Medulla oblongata (tissue), 1 donor: ENCODE measurements around the gene NUCKS1.
A peak's percentile ranks its signal among the peaks of the same experiment; 100 is the strongest.
"Not testable (repeated sequence)": the region's sequence is repeated elsewhere in the genome, so short reads cannot be mapped to it uniquely, and the experiment has no call there.

Experiments used
- DNase-seq: peaks from one replicate; pipeline ENCODE4 v3.0.0-alpha.2; 2015; ENCODE audit errors: extremely low spot score

NUCKS1 gene

DNA sequence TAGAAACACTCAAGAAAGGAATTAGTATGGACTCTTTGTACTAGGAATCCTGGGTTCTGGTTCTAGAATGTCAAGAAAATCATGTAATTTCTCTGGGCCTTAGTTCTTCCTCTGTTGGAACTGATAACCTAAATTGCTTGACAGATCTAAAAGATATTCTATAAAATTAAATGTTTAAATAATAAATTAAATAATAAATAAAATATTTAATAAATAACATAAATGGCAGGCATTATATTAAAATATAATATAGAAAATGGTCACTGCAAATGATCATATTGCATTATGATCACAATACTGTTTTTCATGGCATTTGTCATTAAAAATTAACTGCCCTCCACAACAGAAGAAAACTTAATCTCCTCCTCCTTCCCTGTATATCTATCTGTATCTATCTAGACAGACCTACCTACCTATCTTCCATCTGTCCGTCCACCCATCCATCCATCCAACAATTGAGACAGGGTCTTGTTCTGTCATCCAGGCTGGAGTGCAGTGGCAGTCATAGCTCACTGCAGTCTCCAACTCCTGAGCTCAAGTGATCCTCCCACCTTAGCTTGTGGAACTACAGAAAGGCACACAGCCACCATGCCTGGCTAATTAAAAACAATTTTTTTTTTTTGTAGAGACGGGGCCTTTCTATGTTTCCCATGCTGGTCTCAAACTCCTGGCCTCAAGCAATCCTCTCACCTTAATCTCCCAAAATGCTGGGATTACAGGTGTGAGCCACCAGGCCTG, 16.4 kb downstream of the NUCKS1 start:
- DNase-seq, result no peak

DNA sequence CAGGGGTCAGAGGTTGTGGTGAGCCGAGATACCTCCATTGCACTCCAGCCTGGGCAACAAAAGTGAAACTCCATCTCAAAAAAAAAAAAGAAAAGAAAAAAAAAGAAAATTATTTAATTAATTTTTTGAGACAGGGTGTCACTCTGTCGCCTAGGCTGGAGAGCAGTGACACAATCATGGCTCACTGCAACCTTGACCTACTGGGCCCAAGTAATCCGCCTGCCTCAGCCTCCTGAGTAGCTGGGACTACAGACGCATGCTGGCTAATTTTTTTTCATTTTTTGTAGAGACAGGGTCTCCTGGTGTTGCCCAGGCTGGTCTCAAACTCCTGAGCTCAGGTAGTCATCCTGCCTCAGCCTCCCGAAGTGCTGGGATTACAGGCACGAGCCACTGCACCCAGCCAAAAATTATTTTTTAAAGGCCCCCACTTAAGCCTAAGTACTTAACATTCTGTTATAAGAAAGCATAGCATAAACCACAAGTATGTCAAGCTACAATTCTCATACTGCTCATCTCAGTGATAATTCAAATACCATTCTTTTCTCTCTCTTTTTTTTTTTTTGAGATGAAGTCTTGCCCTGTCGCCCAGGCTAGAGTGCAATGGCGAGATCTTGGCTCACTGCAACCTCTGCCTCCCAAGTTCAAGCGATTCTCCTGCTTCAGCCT, 19.9 kb downstream of the NUCKS1 start:
- DNase-seq, result no peak

- DNase-seq, result no peak
Measured at GRCh38 chr1:205726619-205727125, 23.3 kb downstream of the NUCKS1 start.

GRCh38 chr1:205725514-205725913, 24.5 kb downstream of the NUCKS1 start:
- DNase-seq, result no peak

DNA sequence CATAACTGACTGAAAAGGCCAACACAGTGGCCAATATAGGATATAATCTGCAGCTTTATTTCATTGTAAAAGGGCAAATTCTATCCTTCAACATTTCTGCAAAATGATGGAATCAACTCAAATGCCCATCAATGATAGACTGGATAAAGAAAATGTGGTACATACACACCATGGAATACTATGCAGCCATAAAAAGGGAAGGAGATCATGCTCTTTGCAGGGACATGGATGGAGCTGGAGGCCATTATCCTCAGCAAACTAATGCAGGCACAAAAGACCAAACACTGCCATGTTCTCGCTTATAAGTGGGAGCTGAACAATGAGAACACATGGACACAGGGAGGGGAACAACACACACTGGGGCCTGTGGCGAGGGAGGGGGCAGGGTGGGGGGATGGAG, 29.2 kb downstream of the NUCKS1 start:
- DNase-seq, result not testable (repeated sequence)

- no peak for DNase-seq
Measured at GRCh38 chr1:205719762-205720161, 30.2 kb downstream of the NUCKS1 start.

- DNase-seq, result no peak
Measured at GRCh38 chr1:205719015-205719414, 31.0 kb downstream of the NUCKS1 start.

GRCh38 chr1:205716371-205717132, 33.4 kb downstream of the NUCKS1 start:
- no peak for DNase-seq

DNA sequence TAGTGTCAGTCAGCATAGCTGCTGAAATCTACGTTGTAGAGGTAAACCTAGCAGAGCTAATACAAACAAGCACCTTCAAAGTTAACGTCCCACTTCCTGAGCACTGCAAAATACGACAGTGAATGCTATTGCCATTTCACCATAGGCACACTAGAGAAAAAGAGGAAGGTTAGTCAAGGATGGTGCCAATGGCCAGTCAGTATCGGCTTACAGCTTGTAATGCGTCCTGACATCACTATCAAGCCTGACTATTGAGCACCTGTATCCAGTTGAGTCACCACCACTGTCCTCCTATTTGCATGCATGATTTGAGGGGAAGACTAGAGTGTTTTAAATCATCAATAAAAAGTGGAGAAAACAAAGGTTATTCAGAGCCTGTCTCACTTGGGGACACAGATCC, 34.4 kb downstream of the NUCKS1 start:
- DNase-seq, result no peak

DNA sequence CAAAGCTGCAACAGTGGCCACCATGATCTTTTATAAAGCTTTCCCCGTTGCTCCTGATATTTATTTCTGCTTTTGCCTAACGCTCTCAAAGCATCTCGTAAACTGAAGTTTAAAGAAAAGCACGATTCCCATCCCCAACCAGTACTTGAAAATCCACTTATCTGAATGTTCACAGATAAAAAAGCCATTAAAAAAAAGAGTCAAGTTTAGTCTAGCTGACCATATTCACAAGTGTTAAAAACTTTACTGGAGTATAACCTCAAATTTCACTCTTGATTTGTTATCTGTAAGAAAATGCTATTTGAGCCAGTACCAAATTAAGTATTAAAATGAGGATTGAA, 35.1 kb downstream of the NUCKS1 start:
- DNase-seq, result no peak

DNA sequence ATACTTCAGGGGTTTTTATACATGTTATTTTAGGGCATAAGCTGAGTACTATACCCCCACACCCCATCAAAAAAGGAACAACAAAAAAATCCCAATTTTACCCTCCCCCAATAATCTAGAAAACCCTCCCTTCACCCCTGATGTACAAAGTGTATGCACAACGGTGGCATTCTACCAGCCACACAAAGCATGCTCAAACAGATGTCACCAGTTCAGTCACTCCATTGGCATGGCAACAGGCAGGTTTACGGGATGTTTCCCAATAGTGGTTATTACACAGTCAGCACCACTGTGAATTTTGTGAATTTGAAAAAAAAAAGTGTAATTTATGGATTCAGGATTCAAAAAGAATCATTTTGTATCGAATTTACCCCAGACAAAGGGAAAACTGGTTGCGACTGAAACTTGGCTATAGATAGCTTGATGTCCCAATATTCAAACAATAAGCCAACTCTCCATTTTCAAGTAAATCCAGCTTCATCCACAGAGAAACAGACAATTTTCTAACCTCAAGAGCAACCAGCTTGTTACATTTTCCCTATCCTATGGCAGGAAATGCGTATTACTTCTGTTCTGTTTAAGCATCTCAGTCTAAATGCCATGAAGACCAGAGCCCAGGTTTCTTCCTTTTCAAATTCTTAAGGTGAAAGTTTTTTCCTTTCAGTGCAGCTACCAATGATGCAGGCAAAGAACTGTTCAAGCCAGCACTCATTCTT, 35.6 kb downstream of the NUCKS1 start:
- peak; percentile 50 for DNase-seq

GRCh38 chr1:205711105-205712048, 38.6 kb downstream of the NUCKS1 start:
- peak; percentile 93 for DNase-seq

DNA sequence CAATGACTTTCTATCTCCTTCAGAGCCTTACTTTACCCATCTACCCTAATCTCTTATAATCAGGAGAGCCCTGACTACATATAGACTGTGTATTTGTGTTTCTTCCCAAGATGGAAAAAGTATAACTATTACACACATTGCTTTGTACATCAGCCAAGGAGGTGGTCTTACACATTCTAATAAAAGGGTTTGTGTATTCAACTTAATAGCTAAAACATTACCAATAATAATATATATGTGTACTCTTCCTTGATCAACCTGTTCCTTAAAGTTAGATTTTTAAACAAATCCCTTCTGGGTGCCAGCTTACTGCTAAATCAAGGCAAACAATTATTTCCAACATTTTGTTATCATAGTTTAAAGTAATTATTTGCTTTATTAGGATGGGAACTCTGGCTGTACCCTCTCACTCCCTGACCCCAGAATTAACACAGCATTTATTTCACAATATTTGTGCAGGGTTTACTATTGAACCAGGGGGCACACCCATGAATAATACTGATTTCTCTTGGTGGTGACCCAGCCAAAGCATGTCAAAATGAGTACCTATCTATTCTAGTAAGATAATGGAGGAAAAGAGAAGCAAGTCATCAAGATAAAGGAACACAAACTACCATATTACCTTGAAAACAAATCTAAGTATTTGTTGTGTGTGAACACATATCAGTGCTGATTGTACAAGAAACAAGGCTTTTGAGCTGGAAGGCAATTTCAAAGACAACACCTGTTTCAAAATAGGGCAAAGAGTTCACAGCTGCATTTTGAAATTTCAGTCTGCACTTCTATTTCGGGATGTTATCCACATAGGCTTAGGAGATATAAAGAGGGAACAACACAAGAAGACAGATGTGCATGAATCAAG, 39.5 kb downstream of the NUCKS1 start:
- DNase-seq, result no peak

- no peak for DNase-seq
Measured at GRCh38 chr1:205709640-205710039, 40.3 kb downstream of the NUCKS1 start.

DNA sequence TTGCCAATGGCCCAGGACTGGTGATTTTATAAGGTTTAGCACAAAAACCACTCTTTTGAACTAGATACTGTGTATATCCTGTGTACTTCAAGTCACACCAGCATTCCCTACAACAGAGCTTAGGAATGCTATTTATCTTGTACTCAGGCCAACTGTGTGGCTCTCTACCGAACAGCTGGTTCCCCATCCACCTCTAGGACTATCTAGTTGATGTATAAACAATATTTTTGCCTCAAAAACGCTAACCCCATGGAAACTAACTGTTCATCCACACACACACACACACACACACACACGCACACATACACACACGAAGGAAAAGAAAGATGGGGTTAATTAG, 41.0 kb downstream of the NUCKS1 start:
- no peak for DNase-seq

DNA sequence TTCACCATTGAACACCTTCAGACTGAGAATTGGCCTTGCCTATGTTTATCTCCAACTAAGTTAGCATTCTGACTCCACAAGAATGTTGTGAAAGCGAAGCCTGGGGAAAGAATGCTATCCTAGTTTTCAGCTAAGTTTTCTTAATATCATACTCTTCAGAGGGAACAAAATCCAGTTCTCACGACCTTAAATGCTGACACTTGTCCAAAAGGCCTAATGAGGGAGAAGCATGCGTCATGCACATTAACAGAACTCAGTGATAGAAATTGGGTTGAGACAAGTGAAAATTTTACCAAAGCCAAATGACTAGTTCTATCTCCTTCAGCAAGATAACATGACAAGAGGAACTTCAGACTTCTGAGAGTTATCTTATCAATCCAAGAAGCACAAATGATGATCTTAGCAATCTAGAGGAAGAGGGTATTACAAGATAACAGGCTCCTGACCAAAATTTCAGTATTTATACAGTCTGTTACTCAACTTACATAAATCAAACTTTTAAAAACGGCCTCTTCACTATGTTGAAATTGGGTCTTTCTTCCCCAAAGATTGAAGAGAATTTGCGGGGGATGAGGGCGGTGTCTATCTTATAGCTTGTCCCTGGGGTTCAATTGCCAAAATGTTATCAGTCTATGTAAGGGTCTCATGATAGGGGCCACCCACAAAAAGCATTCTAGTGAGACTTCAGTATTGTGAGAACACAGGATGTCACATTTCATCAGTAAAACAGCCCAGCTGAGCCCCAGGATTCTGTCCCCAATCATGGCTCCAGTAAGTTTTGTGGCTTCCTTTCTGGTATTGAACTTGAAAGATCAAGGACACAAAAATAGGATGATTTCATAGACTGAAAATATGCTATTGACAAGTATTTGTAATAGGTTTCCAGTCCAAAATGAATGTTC, 43.1 kb downstream of the NUCKS1 start:
- DNase-seq, result no peak

- DNase-seq, result no peak
Measured at GRCh38 chr1:205704903-205705302, 45.1 kb downstream of the NUCKS1 start.

DNA sequence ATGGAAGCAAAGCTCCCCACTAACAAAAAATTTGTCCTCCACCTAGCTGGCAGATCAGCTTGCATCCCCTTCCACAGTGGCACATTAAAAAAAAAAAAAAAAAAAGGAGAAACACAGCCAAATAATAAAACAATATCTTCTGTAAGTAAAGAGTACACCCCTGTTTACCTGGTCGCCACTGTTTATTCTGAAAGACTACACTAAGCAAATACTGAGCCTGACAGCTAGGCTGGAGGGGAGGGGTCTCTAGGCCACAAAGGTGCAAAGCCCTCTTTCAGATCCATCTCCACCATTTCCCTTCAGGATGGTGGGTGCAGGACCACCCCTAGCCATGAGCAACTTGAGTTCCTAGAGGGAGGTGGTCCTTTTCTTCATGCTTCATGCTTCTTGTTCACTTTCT, 46.9 kb downstream of the NUCKS1 start:
- DNase-seq, result no peak

- DNase-seq, result no peak
Measured at GRCh38 chr1:205701891-205702290, 48.1 kb downstream of the NUCKS1 start.
